Panc1 (cell line): Measurements from ENCODE around the gene CPZ. TPM values are rescaled to one million over a fixed set of nuclear protein-coding genes. Genes with fewer than 3 reads are reported as not detected.
"Not testable (repeated sequence)": the region's sequence is repeated elsewhere in the genome, so short reads cannot be mapped to it uniquely, and the experiment has no call there.

Experiments used
- ATAC-seq: fragments of 200-7000 bp; cut with Tn5 transposase; 2 replicates; pipeline ENCODE4 v1.9.1; 2020; ENCODE audit warnings: mild to moderate bottlenecking, moderate library complexity
- BruUV-seq: library from RNA; stranded (reverse); fragments of 400-500 nt; replicated peaks from 2 replicates; lab custom pipeline; 2021; lab: Mats Ljungman, UMichigan
- CTCF ChIA-PET: fragments of 300-600 bp; sonication (Branson Sonifier 250); formaldehyde crosslinking; loops from one replicate; lab custom pipeline; 2022; ENCODE audit warnings: antibody characterized with exemption; lab: Charles Lee
- POLR2A ChIA-PET: fragments of 300-600 bp; sonication (Branson Sonifier 250); formaldehyde crosslinking; loops from one replicate; lab custom pipeline; 2022; ENCODE audit warnings: antibody characterized with exemption; lab: Charles Lee
- DNase-seq: peaks from one replicate; pipeline ENCODE4 v3.0.0-alpha.2; 2010; ENCODE audit warnings: low read depth, low spot score
- H3K27ac ChIP-seq: 2 replicates; pipeline ENCODE4 v1.5.1; 2011; ENCODE audit warnings: mild to moderate bottlenecking, low read length, inconsistent platforms
- H3K27me3 ChIP-seq: fragments of 200-500 bp; sonication (Bioruptor generic); 2 replicates; pipeline ENCODE4 v1.6.0; 2014; ENCODE audit warnings: low read length, inconsistent platforms; ENCODE audit not compliant: control insufficient read depth, insufficient read depth
- H3K36me3 ChIP-seq: fragments of 200-500 bp; sonication (Bioruptor generic); 2 replicates; pipeline ENCODE4 v1.5.1; 2014; ENCODE audit warnings: inconsistent platforms, mild to moderate bottlenecking, low read length, moderate library complexity; ENCODE audit not compliant: control insufficient read depth, insufficient read depth
- H3K4me1 ChIP-seq: 2 replicates; pipeline ENCODE4 v1.5.1; 2011; ENCODE audit warnings: inconsistent platforms, mild to moderate bottlenecking, low read length, moderate library complexity; ENCODE audit not compliant: control insufficient read depth, insufficient read depth
- H3K4me3 ChIP-seq, 2 experiments: 2 replicates each; pipeline ENCODE4 v1.5.1; 2011 to 2012; ENCODE audit warnings: low read depth in 2 of 2, low read length in 2 of 2, mild to moderate bottlenecking in 2 of 2, inconsistent platforms in 1 of 2, moderate library complexity in 1 of 2
- H3K9me3 ChIP-seq: fragments of 200-500 bp; sonication (Bioruptor generic); 2 replicates; pipeline ENCODE4 v1.5.1; 2014; ENCODE audit warnings: low read depth, mild to moderate bottlenecking, inconsistent platforms, low read length, moderate library complexity; ENCODE audit not compliant: control insufficient read depth, insufficient read depth
- CTCF ChIP-seq: fragments of 450-650 bp; IDR thresholded peaks from 2 replicates; pipeline ENCODE4 v1.5.1; 2017; ENCODE audit warnings: mild to moderate bottlenecking
- POLR2AphosphoS5 ChIP-seq: IDR thresholded peaks from 2 replicates; pipeline ENCODE4 v1.6.1; 2012; ENCODE audit warnings: mild to moderate bottlenecking, low read depth, low read length, moderate library complexity
- SIN3A ChIP-seq: IDR thresholded peaks from 2 replicates; pipeline ENCODE4 v1.6.1; 2012; ENCODE audit warnings: low read depth, mild to moderate bottlenecking, low read length, moderate library complexity, borderline replicate concordance; ENCODE audit not compliant: insufficient read depth
- TCF7L2 ChIP-seq: IDR thresholded peaks from 2 replicates; pipeline ENCODE4 v1.6.1; 2011; ENCODE audit warnings: mild to moderate bottlenecking, low read depth, low read length, inconsistent platforms
- in situ Hi-C: cut with HindIII; loops from 2 replicates; pipeline ENCODE4 v1.10.0; 2016; ENCODE audit warnings: low sequenced_read_pairs, low pct_unique_long_range_greater_than_20kb
- intact Hi-C: fragments of 100-400 bp; cut with micrococcal nuclease; formaldehyde crosslinking; loops from one replicate; pipeline ENCODE4 v1.10.0; 2022; ENCODE audit not compliant: unreplicated experiment
- total RNA-seq: library from RNA; stranded (reverse); gene quantifications from one replicate; pipeline ENCODE4 v1.2.1, GENCODE V29; 2021; ENCODE audit not compliant: unreplicated experiment

Gene CPZ
- total RNA-seq, 1 experiment from 2014 or later: 0.15 TPM

- POLR2A ChIA-PET: interaction anchor here (0.7 kb wide), 1 partner anchor 10 kb away, joined by 9 read pairs; no protein-coding TSS in a partner anchor
- in situ Hi-C loops: no loop called here
- CTCF ChIA-PET: no interaction called here
These were observed 26.6 kb downstream of the CPZ start for GRCh38 chr4:8618961-8619720.

GRCh38 chr4:8621135-8621534 is 28.6 kb downstream of the CPZ start:
- BruUV-seq, ATAC-seq, DNase-seq, intact Hi-C loops, H3K27ac ChIP-seq, H3K4me3 ChIP-seq, POLR2A ChIA-PET, H3K36me3 ChIP-seq, H3K27me3 ChIP-seq, H3K9me3 ChIP-seq, in situ Hi-C loops, H3K4me1 ChIP-seq, CTCF ChIA-PET: not testable (repeated sequence)

More at GRCh38 chr4:8618961-8619720, 26.6 kb downstream of the CPZ start:
- no peak for DNase-seq
- Histone ChIP-seq H3K36me3 (no peaks in the 10 kb centered on the region), H3K27ac (no peak overlapping the region), H3K27me3 (no peaks in the 10 kb centered on the region), H3K4me3 (no peak overlapping the region), H3K9me3 (no peaks in the 10 kb centered on the region), H3K4me1 (no peaks in the 10 kb centered on the region)
- intact Hi-C loops: no loop called here
- ATAC-seq: no peak
- BruUV-seq: no TSS peak
- TF ChIP-seq TCF7L2 (no peak), CTCF (no peak), SIN3A (no peak), POLR2AphosphoS5 (no peak)

GRCh38 chr4:8624601-8625272 is 32.2 kb downstream of the CPZ start:
- H3K9me3 ChIP-seq, POLR2A ChIA-PET, H3K4me3 ChIP-seq, H3K27me3 ChIP-seq, BruUV-seq, H3K27ac ChIP-seq, H3K4me1 ChIP-seq, DNase-seq, CTCF ChIA-PET, H3K36me3 ChIP-seq, intact Hi-C loops, in situ Hi-C loops: not testable (repeated sequence)
- ATAC-seq: peak; percentile 93

GRCh38 chr4:8630240-8630905 is 37.8 kb downstream of the CPZ start:
- H3K36me3 ChIP-seq, DNase-seq, H3K4me1 ChIP-seq, POLR2A ChIA-PET, H3K4me3 ChIP-seq, H3K9me3 ChIP-seq, CTCF ChIA-PET, H3K27ac ChIP-seq, H3K27me3 ChIP-seq, in situ Hi-C loops, intact Hi-C loops, BruUV-seq: not testable (repeated sequence)
- ATAC-seq: peak; percentile 92

GRCh38 chr4:8631896-8632295 is 39.3 kb downstream of the CPZ start:
- H3K4me3 ChIP-seq, H3K27ac ChIP-seq, ATAC-seq, POLR2A ChIA-PET, DNase-seq, in situ Hi-C loops, H3K27me3 ChIP-seq, H3K9me3 ChIP-seq, H3K4me1 ChIP-seq, H3K36me3 ChIP-seq, CTCF ChIA-PET, intact Hi-C loops, BruUV-seq: not testable (repeated sequence)

- BruUV-seq, H3K27me3 ChIP-seq, H3K27ac ChIP-seq, H3K4me1 ChIP-seq, intact Hi-C loops, POLR2A ChIA-PET, H3K9me3 ChIP-seq, H3K36me3 ChIP-seq, H3K4me3 ChIP-seq, CTCF ChIA-PET, ATAC-seq, in situ Hi-C loops, DNase-seq: not testable (repeated sequence)
These were observed 42.2 kb downstream of the CPZ start for GRCh38 chr4:8634773-8635172.
